Measurements from ENCODE around the gene TNS3.

Gene TNS3

DNA sequence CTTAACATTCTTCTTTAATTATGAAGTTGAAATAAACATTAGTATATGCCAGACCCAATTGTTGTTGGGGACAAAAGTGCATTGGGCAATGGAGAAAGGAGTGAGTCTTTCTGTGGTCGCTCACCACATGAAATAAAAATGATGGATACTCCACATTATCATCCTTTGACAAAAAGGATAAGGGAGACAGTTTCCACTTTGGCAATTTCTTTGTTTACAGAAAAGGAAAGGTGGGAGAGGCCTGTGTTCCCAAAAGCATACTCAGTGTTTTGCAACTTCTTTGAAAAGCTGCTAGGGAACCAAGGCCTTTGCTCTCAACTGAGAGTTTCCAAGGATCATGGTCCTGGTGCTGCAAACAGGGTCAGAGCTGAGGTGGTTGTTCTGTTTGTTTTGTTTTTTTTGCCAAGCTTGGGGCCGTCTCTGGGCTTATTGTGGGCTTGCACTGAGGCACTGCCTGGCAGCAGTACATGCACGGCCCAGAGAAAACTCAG lies 341.9 kb downstream of the TNS3 start:
- DNase-seq: no peak

DNA sequence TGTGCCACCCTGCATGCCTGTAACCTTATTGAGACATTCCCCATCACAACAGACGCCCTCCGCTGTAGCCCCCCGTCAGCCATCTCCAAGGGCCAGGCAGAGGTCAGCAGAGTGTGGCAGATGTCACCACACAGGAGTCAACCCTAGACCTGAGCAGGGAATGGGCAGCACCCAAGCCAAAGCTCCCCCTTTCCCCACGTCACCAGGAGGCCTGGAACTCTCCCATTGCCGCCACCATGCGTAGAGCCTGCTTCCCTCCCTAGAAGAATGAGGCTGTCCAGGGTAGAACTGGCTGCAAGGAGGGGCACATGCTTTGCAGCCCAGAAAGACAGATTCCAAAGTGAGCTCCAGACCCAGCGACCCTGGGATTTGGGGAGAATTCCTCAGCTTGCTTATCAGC lies 342.9 kb downstream of the TNS3 start:
- no peak for DNase-seq

DNA sequence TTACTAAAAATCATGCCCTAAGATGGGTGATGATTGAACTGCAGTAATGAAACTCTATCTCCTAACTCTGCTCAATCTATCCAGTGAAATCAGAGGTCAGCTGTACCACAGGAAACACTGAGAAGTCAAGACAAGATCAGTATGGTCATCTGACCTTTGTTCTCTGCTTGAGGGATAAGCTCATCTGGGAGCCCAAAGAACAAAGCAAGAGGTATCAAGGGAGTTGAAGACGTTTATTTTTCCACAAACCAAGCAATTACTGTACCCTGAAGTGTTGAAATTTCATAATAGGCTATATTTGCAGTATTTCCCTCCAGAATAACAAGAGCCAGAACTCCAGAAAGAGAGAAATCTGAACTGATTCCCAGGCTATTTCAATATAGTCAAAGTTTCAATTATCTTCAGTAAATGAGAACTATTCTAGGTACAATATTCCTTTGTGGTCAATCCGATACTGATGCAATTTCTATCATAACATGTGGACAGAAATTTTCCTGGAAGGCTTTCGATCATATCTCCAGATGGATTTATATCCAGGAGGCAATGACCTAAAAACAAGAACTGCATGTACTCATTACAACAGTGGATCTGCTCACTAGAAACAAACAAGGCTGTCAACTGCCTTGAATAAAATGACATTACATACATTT lies 345.3 kb downstream of the TNS3 start:
- no peak for DNase-seq

DNA sequence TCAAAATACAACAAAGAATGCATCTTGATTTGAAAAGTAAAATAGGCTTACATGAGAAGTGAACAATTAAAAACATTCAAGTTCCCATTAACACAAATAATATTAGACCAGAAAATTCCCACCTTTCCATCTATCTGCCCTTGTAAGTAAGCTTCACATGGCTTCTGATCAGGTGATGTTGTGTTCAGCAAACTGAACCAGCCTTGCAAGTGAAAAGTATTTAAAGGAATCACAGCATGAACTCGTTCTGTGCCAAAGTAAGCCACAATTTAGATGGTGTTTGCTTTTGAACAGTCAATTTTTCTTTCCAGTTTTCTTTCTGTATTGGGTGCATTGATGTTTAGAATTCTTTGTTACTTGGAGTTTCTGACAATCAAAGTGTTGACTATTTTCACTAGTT lies 347.9 kb downstream of the TNS3 start:
- no peak for DNase-seq

DNA sequence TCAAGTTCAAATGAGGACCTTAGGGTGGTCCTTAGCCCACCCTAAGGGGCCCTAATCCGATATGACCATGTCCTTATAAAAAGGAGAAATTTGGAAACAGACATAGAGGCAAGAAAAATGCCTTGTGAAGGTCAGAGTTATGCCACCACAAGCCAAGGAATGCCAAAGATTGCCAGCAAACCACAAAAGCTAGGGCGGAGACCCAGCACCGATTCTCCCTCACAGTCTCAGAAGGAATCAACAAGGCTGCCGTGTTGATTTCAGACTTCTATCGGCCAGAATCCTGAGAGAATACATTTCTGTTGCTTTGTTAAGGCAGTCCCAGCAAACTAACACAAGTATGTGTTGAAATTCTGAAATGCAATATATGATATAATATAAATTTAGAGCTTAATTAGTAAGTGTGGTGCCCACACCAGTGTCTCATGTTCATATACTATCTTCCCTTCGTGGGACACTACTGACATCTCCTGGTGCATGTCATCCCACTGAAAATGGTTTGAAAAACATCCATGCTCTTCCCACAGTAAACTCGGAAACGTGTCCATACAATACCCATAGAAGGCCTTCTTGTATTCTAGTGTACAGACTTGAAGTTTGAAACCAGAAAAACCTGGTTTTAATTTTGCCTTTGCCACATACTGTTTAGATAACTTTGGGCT lies 349.0 kb downstream of the TNS3 start:
- no peak for DNase-seq

DNA sequence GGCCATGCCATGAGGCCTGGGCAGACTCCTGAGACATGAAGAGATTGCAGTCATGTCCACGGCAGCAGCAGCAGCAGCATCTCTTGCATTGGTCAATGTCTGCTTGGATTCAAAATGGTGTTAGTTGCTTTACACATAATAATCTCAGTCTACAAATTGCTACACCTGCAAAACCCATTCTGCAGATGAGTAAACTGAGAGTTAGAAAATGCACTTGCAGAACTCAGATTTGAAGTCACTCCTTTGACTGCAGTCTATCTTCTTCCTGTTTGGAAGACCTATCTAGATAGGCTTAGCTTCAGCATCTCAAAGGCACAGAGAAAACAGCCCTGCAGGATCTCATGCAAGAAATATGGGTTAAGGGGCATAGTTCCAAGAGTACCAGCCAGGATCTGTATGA lies 350.3 kb downstream of the TNS3 start:
- DNase-seq: no peak

DNA sequence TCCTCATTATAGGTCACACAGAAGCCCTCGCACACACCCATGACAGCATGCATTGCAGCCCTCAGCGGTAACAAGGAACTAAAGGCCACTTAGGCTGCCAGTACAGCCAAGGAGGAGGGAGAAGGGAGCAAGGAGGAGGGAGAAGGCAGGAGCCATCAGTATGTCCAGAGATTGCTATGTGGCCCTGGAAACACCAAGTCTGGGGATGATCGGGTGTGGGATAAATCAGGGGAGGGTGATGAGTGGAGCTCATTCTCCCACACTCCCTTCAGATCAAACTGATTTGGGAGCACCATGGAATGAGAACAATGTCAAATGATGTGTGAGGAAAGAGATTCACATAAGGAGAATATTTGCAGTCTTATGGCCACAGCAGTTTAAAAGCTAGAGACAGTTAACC lies 350.9 kb downstream of the TNS3 start:
- no peak for DNase-seq

DNA sequence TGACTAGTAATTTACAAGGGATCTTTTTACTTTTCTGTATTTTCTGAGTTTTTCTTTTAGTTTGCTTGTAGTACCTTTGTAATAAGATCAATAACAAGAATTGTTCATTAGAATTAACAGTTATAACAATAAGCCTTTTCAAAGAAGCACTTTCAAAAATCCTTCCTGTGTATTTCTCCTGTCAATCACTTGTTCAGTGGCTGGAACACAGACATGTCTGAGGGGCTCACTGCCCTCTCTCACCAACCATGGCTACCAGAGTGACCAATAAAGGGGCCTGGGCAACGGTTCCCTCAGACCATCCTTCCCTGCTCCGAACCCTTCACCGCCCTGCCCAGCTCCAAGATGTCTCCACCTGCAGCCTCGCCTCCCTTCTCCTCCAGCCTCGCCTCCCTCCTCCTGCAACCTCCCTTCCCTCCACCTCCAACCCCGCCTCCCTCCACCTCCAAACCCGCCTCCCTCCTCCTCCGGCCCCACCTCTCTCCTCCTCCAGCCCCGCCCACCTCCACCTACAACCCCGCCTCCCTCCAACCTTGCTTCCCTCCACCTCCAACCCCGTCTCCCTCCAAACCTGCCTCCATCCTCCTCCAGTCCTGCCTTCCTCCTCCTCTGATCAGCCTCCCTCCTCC lies 353.4 kb downstream of the TNS3 start:
- DNase-seq: no peak

DNA sequence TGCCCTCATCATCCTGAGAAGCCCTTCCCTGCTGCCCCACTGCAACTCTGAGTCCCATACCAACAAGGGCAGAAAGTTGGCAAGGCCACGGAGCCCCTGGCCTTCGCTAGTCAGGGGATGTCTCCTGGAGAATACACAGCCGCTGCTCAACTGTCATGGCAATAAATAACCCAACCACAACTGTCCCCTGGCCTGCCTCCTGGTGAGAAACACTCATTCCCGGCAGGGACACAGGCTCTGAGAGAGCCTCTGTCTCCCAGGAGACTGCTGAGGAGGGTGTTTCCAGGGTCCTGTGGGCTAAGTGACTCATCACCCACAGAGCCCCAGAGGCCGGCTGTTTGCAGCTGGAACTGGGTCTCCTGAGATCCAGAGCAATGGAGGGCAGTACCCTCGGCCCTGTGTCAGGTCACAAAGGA lies 354.1 kb downstream of the TNS3 start:
- no peak for DNase-seq

DNA sequence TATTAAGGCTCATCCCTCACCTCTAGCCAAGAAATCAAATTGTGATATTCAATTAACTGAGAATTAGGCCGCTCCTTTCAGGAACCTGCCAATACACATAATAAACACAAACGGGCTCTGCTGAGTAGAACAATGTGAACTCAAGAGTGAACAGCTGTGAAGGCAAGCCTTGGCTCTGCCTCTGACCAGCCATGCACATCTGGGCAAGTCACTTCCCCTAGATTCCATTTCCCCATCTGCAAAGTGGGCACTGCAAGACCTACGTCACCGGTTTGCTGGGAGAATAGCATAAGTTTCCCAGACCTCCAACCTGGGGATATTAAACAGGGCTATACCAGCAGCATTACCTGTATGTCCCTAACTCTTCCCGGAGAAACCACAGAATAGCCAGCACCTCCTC lies 355.2 kb downstream of the TNS3 start:
- DNase-seq: no peak

DNA sequence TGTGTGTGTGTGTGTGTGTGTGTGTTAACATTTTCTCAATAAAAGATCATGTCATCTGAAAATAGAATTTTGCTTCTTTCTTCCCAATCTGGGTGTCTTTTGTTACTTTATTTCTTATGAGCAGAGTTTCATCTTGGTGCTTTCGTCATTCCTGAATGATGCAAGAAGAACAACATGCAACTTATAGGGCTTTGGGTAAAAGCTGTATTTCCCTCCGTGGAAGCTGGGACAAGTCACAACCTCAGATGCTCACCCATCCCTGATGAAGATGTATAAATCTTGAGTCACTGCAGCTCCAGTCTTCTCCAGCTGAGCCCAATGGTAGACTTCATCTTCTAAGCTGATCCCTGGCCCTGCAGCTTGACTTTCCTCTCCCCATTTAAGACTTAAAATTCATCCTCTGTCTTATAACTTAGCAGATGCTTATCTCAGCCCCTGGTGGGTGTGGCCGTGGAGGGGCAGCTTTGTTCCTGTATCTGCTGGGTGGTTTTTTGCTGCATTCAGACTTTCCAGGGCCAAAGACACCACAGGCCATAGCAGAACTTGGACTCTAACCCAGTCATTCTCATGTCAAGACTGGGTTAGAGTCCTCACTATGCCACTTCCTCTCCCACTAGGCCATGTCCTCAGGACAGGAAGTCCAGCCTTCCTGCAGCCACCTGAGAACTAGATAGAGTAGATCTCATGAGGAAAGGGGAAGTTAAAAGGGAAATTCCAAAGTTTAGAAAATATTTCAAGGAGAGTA lies 356.4 kb downstream of the TNS3 start:
- no peak for DNase-seq
